Cortex of kidney (tissue), 1 donor: ENCODE measurements around the gene GATA6.

Experiments used
- DNase-seq: peaks from one replicate; lab custom pipeline; 2025; lab: John Stamatoyannopoulos, UW

The GATA6 gene

GRCh38 chr18:22169011-22169888 lies at the start of gene GATA6:
TSS of gene GATA6 (plus strand) at chr18:22169589. CDS start at chr18:22171145, 1,556 bp downstream.
- no peak for DNase-seq

- no peak for DNase-seq
These were observed 44.4 kb upstream of the GATA6 start for GRCh38 chr18:22124970-22125369.

- no peak for DNase-seq
These were observed 40.4 kb upstream of the GATA6 start for GRCh38 chr18:22128954-22129353.

GRCh38 chr18:22129778-22130177 lies 39.6 kb upstream of the GATA6 start:
- DNase-seq = no peak

- DNase-seq = no peak
These were observed 37.1 kb upstream of the GATA6 start for GRCh38 chr18:22132258-22132657.

- DNase-seq = no peak
These were observed 36.6 kb upstream of the GATA6 start for GRCh38 chr18:22132763-22133162.

GRCh38 chr18:22136395-22136794 lies 33.0 kb upstream of the GATA6 start:
- DNase-seq = no peak

GRCh38 chr18:22141211-22141610 lies 28.2 kb upstream of the GATA6 start:
- DNase-seq = no peak

GRCh38 chr18:22143347-22144340 lies 25.7 kb upstream of the GATA6 start:
- DNase-seq = no peak

GRCh38 chr18:22145160-22145559 lies 24.2 kb upstream of the GATA6 start:
- DNase-seq = no peak

- DNase-seq = no peak
These were observed 19.7 kb upstream of the GATA6 start for GRCh38 chr18:22149710-22150109.

- no peak for DNase-seq
These were observed 17.3 kb upstream of the GATA6 start for GRCh38 chr18:22152093-22152492.

- DNase-seq = no peak
These were observed 16.0 kb upstream of the GATA6 start for GRCh38 chr18:22153428-22153827.

- DNase-seq = no peak
These were observed 13.8 kb upstream of the GATA6 start for GRCh38 chr18:22155584-22155983.

- DNase-seq = no peak
These were observed 10.4 kb upstream of the GATA6 start for GRCh38 chr18:22159014-22159413.

GRCh38 chr18:22161090-22161489 lies 8.3 kb upstream of the GATA6 start:
- DNase-seq = no peak

- DNase-seq = no peak
These were observed 5.8 kb upstream of the GATA6 start for GRCh38 chr18:22163416-22164161.

GRCh38 chr18:22164337-22165048 lies 4.9 kb upstream of the GATA6 start:
- no peak for DNase-seq

GRCh38 chr18:22165049-22165602 lies 4.3 kb upstream of the GATA6 start:
- no peak for DNase-seq

- no peak for DNase-seq
These were observed 3.8 kb upstream of the GATA6 start for GRCh38 chr18:22165603-22166068.
